Activated T-helper 1 cell treated with anti-CD3 and anti-CD28 coated beads, Interleukin-2, amount 50 U/mL, for 16 hours (primary cell): ENCODE results near the gene TNFSF11.

Source experiments
- DNase-seq, 2 donors: peaks; one replicate each; pipeline ENCODE4 v3.0.0-alpha.2; 2020; ENCODE audit warnings: low read depth in 1 of 2, low spot score in 1 of 2

Gene TNFSF11

DNA sequence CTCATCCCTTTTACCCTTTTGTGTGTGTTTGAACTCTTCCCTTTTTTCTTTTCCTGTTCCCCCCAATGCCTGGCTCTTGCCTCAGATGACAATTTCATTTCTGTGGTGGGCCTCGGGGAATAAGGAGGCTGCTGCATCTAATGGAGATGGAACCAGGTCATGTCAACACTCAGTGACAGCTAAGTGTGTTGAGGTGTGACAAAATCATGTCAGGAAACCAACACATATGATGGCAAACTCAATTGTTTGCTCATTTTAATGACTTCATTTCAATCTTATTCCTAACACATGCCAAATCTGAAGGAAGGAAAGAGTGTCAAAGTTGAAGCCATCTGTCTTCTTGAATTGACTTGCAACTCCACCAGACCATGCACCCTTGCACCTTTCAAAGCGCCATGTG, 36.7 kb downstream of the TNFSF11 start:
- no peak for DNase-seq

DNA sequence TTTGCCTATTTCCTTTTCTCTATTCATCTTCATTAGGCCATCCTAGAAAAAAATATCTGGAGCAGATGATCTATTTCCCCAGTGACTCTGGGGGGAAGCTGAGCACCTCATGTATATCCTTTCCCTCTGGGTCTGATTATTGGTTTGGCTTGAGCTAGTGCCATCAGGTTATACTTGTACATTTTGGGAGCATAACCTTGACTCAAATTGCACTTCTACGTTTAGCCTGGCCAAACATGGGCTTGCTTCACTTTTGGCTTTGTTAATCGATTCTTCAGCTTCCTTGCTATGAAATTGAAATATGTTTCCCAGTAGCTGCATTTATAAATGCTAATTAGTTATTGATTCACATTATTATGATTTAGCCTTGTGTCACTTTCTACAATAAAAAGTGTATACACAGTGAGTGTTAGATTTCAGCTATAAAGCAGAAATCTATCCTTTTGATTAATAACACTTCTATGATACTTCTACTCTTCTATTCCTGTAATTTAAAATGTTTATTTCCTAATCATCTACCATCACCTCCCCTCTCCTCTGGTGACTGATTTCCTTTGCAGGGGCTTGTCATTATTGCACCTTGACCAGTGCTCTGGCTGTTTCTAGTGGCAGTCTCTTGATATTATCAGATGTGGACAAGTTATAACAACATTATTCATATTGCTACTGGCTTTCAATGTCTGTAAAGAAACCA, 37.3 kb downstream of the TNFSF11 start:
- DNase-seq: no peak

DNA sequence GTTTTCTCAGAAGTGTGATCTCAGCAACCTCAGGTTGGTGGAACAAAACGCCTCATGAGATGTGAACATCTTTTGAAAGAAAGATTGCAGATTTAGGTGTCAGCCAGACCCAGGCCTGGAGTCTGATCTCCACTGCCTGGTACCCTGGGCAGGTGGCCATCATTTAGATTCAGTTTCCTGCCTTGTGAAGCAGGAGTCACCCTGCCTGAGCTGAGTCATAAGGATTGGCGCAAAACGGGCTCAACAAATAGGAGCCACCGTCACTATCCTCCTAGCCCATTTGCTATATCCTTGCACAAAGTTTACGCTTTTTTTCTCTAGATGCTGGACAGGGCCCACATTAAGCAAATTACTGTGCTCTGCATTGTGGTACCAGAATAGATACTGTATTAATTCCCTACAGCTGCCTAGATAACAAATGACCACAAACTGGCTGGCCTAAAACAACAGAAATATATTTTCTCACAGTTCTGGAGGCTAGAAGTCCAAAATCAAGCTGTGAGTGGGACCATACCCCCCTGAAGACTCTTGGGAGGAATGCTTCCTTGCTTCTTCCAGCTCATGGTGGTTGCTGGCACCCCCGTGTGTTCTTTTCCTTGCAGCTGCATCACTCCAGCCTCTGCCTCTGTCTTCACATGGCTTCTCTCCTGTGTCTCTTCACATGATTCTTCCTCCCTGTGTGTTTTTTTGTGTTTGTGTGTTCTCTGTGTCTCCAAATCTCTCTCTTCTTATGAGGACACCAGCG, 38.2 kb downstream of the TNFSF11 start:
- no peak for DNase-seq

DNA sequence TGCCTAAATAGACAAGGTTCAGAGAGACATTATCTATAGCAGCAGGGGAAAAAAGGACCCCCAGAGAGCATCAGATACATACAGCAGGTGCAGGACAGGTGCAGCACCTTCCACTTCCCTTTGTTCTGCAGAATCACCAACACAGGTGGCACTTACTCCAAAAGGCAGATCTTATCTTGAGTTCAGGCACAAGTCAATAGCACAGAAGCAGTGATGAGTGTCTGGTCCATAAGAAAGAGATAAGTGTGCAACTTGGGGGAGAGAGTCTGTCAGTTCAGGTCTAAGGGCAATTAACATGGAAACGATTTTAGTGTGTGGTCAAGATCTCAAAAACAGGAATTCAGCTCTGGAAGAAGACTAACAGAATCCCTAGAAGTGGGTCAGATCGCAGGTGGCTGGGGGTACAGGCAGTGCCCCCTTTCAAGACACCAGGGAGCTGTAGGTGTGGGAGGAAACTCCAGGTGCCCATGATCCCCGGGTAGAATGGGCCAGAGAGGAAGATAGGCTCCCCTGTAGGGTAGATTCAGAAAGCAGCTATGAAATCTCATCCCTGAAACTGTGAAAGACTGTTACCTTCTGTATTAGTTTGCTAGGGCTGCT, 40.6 kb downstream of the TNFSF11 start:
- no peak for DNase-seq

DNA sequence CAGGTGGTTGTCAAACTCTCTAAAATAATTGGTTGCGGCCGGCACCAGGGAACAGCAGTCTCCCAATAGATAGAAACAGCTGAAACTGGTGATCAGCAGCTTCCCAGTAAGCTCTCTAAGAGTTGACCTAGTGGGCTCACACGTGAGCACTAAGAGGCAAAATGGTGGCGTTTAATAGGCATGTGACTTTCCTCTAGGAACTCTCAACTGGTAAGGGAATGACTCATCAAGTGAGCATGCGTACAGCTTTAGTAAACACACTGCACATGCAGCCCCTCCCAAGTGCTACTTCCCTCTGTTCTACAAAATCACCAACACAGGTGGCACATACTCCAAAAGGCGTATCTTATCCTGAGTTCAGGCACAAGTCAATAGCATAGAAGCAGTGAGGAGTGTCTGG, 41.7 kb downstream of the TNFSF11 start:
- DNase-seq: no peak

DNA sequence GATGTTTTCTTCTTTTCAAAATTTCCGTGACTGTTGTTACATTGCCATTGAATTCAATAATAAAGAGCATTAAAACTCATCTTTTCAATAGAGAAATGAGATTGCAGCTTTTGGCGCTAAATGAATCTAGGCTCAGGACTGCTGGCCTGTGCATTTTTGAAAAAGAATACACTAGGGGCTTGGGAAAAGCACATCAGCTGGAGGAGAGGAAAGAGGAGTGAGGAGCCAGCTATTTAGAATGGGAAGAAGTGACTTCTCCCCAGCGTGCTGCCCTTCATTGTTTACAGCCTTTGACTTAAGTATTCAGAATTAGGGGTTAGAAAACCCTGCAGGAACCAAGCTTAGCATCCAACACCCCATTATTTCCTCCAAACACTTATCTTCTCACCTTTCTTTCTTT, 43.3 kb downstream of the TNFSF11 start:
- DNase-seq: no peak

DNA sequence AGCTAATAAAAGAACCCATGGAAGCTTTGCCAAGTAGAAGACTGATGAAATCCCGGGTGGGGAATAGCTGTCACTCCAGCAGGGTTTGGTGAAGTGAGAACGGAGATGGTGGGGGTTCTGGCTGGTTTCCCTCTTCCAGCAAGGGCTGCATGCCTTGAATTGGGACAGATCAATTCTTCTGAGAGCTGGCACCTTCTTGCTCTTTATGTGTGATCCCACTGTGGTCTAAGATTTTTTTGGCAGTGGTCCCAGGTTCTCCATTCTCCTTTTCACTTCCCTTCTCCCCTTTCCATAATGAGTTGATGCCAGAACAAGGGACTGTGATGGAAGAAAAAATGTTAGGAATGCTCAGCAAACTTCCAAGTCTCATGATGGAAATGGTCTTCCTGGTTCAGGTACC, 50.0 kb downstream of the TNFSF11 start:
- no peak for DNase-seq

DNA sequence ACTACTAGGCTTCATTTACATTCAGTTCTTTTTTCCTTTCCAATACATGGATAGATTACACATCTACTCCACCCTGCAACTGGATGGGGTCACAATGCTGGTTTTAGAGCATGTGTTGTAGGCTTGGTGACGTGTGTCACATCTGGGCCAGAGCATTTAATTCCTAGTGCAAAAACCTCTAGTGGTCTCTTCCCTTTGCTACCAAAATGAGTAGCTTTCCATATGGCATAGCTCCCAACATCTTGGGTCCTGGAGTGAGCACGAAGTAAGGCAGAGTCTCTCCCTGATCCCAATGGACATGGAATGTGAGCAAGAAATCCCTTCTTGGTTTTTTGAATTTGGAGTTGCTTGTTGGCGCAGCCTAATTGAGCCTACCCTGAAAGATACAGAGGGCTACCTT, 51.7 kb downstream of the TNFSF11 start:
- DNase-seq: no peak

DNA sequence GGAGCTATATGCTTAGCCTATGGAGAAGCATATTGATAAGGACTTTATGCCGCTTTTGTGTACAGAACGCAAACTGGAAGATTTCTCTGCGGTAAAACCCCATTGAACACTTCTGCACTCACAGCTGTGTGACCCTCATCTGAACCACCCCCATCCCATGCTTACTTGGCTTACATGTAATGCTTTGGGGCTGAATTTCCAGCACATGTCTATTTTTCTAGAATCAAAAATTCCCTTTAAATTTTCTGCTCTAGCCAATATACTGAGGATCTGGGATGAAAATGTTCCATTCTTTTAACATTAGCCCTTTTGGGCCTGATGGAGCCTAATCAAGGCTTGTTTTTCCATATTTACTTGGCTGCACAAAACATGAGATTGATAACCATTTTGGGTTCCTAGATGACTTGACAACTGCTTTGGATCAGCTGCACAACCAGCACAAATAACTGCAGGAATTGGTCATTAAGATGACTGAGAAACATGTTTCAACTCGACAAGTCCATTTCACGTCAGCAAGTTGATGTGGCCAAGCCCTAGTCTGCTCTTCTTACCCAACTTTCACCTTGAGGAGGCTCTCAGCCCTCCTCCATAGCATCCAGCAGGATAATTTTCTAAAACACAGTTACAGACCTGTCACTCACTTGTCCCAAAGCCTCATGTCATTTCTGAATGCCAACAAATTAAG, 52.4 kb downstream of the TNFSF11 start:
- DNase-seq: no peak

DNA sequence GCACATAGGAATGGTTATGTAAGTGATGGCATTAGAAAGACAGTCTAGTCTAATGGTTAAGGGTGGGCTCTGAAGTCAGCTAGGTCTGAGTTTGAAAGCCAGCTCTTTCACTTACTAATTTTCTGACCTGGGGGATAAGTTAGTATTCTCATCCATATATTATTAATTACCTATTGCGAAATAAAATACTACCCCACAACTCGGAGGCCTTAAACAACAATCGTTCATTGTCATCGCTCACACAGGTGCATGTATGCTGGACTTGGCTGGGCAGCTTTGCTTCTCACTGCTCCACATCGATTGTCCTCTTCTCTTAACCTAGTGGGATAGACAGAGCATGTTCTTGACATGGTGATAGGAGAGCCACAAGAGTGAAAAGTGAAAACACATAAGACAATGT, 54.7 kb downstream of the TNFSF11 start:
- no peak for DNase-seq

DNA sequence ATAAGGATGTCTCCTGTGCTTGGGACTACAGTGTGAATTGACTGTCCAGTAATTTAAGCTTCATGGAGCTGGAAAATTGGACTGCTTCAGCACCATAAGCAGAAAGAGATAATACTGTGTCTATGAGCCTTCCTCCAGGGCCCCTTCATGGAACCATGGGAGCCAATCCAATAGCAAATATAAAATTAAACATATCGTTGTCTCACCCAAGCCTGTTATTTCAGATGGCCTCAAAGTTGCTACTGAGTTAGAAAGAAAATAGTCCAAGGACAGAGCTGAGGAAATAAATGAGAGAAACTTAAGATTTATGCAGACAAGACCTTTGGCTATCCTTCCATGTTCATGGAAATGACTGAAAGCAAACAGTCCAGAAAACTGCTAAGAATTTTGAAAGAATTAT, 57.2 kb downstream of the TNFSF11 start:
- DNase-seq: no peak

DNA sequence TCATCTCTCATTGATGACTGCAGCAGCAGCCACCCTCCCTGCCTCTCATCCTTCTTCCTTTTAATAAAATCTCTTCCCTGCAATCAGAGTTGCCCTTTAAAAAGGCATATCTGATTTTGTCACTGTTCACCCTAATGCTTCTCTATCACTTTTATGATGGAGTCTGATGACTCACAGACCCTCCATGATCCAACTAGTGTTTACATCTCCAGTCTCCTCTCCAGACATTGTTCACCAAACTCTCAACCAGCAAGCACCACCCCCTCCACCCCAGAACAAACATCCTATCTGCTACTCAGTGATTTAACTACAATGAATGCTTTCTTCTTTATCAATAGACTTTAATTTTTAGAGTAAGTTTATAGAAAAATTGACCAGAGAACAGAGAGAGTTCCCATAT, 59.5 kb downstream of the TNFSF11 start:
- no peak for DNase-seq

DNA sequence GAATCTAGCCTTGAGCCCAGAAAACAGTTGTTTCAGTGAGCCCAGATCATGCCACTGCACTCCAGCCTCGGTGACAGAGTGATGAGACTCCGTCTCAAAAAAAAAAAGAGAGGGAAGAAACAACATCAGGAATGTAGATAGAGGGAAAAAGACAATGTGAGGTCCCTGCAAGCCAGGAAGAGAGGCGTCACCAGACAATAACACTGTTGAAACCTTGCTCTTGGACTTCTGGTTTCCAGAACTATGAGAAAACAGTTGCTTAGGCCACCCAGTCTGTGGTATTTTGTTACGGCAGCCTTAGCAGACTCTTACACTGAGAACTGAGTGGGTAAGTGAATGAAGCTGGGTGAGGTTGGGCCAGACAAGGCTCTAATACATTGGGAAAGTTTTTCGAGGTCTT, 64.1 kb downstream of the TNFSF11 start:
- no peak for DNase-seq

DNA sequence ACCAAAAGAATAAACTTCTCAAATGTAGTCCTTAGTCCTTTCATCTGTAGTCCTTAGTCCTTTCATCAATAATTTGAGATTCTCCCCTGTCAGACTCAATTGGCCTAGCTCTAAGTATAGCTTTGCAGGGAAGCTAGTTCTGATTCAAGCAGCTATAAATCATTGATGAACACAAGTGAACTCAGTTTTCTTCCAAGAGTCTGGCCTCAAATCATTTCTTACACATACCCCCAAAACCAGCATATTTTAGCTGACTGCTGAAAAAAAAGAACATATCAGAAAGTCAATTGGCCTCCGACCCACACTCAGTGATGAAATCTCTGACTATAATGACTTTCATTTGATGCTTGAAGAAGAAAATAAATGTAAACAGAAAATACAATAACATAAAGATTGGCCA, 64.9 kb downstream of the TNFSF11 start:
- DNase-seq: no peak

DNA sequence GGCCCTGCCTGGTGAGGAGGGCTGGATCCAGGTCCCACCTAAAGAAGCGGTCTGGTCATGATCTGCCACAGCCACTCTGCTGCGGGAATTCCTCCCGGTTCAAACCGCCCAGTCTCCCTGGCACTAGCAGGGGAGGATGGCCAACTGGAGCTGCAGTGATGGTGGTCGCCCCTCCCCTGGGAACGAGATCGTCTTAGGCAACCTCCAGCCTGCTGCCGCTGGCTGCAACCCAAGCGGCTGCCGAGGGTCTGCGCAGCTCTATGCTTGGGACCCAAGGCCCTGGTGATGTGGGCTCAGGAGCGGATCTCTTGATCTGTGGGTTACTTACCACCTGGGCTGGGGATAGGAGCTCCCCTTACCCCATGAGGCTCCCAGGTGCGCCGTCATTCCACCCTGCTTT, 69.1 kb downstream of the TNFSF11 start:
- DNase-seq: no peak

DNA sequence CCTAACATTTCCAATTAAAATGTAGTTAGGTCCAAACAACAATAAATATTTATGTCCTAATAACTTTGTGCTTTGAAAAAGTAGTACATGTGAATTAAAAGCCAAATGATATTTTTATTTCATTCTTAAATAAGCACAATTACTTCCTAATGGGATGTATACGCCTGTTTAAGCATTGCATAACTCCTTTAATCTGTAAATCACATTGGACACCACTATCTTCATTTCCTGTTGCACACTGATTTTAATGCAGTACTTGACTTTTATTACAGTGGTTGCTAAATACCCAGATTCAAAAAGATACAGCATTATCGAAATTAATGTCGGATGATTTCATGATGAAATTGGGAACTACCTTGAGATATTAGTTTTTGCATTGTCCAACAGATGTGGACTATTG, 70.9 kb downstream of the TNFSF11 start:
- DNase-seq: no peak

DNA sequence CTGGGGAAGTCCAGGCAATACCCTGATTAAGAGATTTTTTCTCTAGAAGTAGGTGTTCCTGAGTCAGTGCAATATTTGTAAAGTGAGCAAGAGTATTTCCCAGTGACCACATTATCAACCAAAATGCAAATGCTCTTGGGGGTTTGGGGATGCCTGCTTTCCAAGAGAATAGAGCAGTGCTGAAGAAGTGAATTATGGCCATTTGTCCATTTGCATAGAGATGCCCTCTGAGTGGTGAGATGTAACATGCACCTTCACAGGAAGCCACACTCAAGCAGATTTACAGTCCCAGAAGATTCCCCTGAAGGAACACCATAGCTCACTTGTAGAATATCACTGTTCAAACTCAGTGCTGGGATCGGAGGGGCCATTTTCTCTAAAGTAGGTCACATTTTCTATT, 71.8 kb downstream of the TNFSF11 start:
- DNase-seq: no peak

DNA sequence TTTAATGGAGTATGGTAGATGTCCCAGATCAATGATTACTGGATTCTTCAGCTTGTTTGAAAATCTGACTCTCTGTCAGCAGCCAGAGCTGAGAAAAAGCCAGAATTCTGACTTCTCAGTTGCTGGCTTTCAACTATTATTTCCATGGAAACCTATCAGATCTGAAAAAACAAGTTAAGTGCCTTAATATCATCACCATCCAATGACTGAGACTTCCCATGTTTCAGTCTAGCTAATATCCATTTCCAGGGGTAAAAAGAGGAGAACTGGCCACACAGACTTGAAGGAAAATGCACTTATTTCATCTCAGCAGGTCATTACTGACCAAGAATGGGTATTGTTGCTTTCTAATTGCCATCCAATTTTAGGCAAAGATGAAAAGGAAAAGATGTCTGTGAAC, 75.2 kb downstream of the TNFSF11 start:
- DNase-seq: no peak

DNA sequence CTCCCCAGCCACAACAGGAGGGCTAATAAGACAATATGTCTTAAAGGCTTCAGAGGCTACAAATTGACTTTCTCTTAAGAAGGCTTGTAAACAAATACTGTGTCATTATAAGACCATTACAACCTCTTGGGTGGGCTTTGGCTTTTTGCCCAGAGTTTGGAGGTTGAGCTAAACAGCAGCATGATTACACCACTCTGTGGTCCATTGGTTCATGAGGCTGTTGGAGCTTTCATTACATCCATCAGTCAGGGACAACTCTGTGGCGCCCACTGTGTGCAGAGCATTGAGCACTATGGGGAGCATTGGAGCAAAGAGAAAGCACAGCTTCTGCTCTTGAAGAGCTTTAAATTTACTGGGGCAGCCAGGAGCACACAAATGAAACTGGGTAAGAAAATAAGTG, 75.9 kb downstream of the TNFSF11 start:
- DNase-seq: no peak

DNA sequence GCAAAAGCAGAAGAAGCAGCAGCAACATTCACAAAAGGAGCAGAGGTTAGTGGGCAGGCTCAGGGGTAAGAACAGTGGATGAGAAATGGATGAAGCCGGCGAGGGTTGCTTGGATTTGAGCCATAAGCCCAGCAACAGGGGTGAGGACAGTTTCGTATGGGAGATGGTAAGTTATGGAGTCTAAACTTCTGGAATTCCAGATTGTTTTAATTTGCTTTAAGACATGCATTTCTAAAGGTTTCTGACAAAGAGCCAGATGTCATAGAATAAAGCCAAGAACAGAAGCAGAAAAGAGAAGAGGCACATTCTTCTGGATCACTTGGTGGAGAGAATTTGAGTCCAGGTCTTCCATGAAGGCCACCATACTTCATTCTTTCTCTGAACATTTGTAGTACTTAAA, 76.6 kb downstream of the TNFSF11 start:
- DNase-seq: no peak

DNA sequence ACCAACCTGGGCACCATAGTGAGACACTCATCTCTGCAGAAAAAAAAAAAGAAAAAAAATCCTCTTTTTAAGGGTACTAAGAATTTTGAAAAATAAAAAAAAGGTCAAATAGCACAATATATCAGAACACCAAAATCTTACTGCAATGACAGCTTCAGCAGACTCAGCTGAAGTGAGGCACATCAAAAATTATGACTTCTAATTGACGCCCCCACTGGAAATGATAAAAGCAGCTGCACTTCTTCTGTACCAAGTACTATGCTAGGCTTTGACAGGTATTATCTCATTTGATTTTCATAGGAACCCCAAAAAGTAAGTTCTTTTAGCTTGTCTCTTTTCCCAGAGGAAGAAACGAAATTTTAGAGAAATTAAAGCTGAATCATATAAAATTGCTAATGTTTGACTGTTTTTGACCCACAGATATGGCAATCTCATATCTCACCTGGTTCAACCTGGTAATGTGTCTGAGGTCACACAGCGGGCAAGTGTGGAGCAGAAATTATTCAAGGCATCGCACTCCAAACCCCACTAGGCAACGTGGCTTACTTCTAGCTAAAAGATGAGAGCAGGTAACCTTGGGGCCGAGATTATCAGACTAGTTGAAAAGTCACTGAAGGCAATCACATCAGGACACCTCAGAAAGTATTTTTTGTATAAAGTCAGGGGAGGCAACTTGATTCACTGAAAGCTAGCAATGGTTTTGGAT, 78.1 kb downstream of the TNFSF11 start:
- DNase-seq: no peak
